WI38 (cell line): ENCODE data around the gene AFAP1L2.

Experiments
- H3K4me3 ChIP-seq: 2 replicates; pipeline ENCODE4 v1.5.1; 2011; ENCODE audit warnings: low read depth, mild to moderate bottlenecking, control low read depth, low read length
- TF ChIP-seq, protein P1 (sequence below): IDR thresholded peaks from 2 replicates; pipeline ENCODE4 v1.5.1; 2012; ENCODE audit warnings: low read depth, mild to moderate bottlenecking, control low read depth, low read length

AFAP1L2 gene

DNA sequence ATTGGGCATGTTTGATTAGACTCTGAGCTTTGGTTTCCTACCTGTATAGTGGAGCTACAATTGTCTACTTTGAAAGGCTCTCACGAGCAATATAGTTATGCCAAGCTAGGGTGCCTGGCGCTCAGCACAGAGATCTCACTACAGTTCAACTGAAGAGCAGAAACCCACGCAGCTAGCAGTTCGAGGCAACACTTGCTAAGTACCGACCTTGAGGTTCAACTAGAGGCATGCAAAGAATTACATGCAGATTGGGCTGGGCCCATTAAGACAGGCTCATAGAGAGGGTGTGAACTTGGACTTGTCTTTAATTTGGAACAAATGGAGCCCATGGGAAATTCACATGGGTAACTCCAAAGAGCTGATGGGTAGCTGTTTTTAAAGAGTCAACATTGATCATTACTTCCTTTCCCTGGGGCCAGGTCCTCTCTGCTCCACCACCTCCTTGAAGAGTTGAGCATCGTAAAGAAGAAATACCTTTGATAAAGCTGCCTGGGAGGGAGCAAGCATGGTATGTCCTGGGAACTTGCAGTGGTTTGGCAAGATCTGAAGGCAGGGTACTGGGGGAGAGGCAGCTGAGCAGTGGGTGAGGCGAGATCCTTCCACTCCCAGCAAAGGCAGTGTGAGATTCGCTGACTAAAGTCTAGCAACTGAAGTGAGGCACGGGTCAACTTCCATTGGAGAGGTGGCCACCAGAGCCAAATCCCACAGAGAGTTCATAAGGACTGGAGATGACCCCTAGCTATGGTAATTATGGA lies 25.5 kb upstream of the AFAP1L2 start:
- H3K4me3 ChIP-seq = no peak overlapping the region
- TF ChIP-seq, protein P1, sequence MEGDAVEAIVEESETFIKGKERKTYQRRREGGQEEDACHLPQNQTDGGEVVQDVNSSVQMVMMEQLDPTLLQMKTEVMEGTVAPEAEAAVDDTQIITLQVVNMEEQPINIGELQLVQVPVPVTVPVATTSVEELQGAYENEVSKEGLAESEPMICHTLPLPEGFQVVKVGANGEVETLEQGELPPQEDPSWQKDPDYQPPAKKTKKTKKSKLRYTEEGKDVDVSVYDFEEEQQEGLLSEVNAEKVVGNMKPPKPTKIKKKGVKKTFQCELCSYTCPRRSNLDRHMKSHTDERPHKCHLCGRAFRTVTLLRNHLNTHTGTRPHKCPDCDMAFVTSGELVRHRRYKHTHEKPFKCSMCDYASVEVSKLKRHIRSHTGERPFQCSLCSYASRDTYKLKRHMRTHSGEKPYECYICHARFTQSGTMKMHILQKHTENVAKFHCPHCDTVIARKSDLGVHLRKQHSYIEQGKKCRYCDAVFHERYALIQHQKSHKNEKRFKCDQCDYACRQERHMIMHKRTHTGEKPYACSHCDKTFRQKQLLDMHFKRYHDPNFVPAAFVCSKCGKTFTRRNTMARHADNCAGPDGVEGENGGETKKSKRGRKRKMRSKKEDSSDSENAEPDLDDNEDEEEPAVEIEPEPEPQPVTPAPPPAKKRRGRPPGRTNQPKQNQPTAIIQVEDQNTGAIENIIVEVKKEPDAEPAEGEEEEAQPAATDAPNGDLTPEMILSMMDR = no peak

DNA sequence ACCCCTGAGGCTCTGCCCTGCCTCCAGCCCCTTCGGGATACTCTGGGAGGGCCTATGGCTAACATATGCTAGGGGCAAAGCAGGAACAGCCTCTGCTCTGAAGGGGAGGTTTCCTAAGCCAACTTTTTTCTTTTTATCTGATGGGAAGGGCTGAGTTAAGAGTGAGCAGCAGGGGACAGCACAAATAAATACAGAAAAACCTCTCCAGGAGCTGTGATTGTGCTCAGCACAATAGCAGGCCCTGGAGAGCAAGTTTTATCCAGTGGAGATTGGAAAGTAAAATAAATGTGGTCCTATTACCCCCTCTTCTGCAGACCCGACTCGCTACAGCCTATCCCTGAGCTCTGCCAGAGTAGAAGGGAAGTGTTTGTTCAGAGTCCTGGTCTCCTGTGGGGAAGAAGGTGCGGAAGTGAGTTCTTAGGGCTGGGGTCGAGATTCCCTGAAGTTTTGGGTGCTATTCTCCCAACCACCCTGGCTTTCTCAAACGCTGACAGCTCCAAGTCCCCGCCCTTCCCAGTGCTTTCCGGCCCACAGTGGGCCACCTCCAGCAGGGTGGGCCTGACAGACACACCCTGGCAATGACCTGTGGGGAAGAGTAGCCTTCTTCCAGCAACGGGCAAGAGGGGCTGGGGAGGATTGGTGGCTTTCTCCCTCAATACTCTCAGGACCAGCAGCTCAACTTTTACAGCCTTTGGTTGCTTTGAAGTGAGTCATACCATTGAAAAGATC lies 23.0 kb upstream of the AFAP1L2 start:
- TF ChIP-seq, protein P1 = no peak
- no peak overlapping the region for H3K4me3 ChIP-seq

DNA sequence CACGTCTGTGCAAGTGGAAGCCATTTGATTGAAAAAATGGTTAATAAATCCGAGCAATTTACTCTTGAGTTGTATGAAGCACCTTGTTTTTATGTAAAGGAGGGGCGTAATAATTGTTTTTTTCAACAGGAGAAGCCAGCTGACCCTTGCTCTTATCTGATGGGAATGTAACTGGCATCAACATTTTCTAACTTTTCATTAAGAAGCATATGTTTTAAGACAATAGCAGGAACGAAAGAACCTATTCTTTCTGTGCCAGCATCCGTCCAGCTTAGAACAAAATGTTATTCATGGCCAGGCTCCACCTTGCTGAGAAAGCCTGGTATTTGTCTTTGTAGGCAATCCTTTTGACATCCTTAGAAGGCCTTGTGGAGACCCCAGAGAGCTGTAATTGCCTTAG lies 22.2 kb upstream of the AFAP1L2 start:
- H3K4me3 ChIP-seq = no peak overlapping the region
- TF ChIP-seq, protein P1 = no peak

DNA sequence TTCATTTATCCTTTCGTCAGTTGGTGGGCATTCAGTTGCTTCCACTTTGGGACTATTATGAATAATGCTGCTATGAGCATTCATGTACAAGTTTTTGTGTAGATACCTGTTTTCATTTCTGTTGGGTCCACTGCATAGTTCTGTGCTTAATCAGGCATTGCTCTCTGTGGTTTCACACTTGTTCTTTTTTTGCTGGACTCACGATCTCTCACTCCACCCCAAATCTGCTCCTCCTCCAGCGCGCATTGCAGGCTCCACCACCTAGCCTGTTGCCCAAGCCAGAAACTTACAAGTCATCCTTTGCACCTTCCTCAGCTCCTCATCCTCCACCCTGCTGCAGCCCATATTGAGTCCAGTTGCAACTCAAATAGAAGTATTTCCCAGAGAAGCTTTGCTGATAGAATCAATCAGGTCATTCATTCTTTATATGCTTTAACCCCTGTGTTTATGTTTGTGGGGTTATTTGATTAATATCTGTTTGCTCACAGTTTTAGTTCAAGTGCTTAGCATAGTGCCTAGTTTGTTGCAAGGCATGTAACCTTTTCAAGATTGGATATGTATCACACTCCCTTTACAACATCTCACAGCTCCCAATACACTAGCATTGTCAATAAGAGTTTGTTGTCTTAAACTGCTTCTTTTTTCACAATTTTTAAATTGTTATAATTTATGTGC lies 16.6 kb upstream of the AFAP1L2 start:
- TF ChIP-seq, protein P1 = no peak
- no peak overlapping the region for H3K4me3 ChIP-seq

DNA sequence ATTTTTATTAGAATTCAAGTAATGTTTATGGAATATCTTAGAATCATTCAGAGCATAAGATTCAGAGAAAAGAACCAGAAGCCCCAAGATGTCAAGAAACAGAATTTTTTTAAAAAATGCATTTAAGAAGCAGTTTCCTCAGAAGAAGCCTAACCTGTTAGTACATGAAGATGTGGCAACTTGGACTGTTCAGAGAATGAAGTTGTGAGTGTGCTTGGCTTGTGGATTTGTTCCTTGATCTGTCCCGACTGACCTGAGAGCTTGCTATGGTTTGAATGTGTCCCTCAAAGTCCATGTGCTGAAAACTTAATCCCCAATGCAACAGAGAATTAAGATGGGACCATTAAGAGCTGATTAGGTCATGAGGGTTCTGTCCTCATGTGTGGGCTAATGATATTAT lies 13.8 kb upstream of the AFAP1L2 start:
- TF ChIP-seq, protein P1 = no peak
- no peak overlapping the region for H3K4me3 ChIP-seq

DNA sequence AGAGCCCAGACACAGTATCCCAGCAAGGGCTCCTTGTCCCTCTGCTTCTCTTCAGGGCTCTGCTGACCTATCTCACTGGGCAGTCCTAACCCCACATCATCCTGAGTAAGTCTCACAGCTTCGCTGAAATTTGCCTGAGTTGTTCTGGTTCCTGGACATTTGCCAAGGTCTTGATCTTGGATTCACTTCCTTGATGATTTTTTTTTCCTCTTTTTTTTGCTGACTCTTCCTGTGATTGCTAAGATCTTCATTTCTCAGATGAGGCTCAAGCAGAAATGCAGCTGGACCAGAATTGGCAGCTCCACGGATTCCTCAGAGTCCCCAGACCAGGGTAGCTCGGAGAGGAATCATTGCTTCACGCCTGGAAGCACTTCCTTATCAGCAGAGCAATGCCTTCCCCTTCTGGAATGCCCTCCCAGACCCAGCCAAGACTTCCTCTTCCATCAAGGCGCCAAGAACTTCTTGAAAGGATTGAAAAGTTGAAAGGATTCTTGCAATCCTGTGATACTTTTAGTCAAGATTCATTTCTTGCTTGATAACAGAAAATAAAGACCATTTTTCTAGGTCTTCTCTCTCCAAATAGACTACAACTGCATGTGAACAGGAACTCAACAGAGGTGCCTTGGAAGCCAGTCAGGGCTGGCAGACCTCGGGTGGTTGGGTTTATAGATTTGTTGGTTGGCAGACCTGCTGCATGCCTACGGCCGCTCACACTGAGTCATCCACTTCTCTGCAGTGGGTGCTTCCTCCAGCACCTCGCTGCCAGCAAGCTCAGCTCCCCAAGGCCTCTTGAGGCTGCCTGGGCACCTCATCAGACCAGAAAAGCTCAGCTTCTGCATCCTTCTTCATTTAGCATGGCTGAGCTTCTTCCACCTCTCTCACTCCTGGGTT lies 8.8 kb upstream of the AFAP1L2 start:
- TF ChIP-seq, protein P1 = no peak
- H3K4me3 ChIP-seq = no peak overlapping the region
